HepG2 (cell line): Measurements from ENCODE around the gene NAV2. TPM values are rescaled to one million over a fixed set of nuclear protein-coding genes. Genes with fewer than 3 reads are reported as not detected.
A peak's percentile ranks its signal among the peaks of the same experiment; 100 is the strongest.

ENCODE experiments used
- ATAC-seq: fragments of 200-7000 bp; cut with Tn5 transposase; 3 replicates; pipeline ENCODE4 v1.9.1; 2020; ENCODE audit warnings: mild to moderate bottlenecking, moderate library complexity
- BruUV-seq: library from RNA; stranded (reverse); fragments of 400-500 nt; replicated peaks from 2 replicates; lab custom pipeline; 2021; lab: Mats Ljungman, UMichigan
- CTCF ChIA-PET: fragments of 300-600 bp; formaldehyde crosslinking; extraction: SDS; loops from one replicate; lab custom pipeline; 2021; ENCODE audit warnings: low total read pairs, inconsistent platforms, low intra/inter-chr PET ratio; lab: Yijun Ruan, JAX
- POLR2A ChIA-PET: fragments of 350-600 bp; sonication (Branson Sonifier 250); formaldehyde crosslinking; loops from one replicate; lab custom pipeline; 2020; ENCODE audit warnings: antibody characterized with exemption, inconsistent platforms; lab: Yijun Ruan, JAX
- DNase-seq: peaks from one replicate; pipeline ENCODE4 v3.0.0-alpha.2; 2015; ENCODE audit warnings: low spot score
- FAIRE-seq: peaks from 3 replicates; lab custom pipeline; 2011; peaks lifted over from hg19 to GRCh38; lab: Jason Lieb, UNC
- H2AFZ ChIP-seq: one replicate; pipeline ENCODE4 v1.6.1; 2011; ENCODE audit warnings: low read length, inconsistent platforms
- H3K27ac ChIP-seq: fragments of 300-600 bp; 3 replicates; pipeline ENCODE4 v1.8.0; 2011; ENCODE audit warnings: mixed run types, mild to moderate bottlenecking, mixed read lengths, low read length, inconsistent platforms; ENCODE audit not compliant: insufficient read depth; ENCODE audit errors: extremely low read length
- H3K27me3 ChIP-seq, 2 experiments: fragments of 200-600 bp in 1 of 2; 2 replicates in 1 of 2; 3 replicates in 1 of 2; pipeline versions ENCODE4 v1.6.0 to v1.8.0; 2011; ENCODE audit warnings: low read length in 2 of 2, mild to moderate bottlenecking in 2 of 2, moderate library complexity in 2 of 2, inconsistent platforms in 1 of 2; ENCODE audit not compliant: insufficient read depth in 2 of 2, control insufficient read depth in 1 of 2
- H3K36me3 ChIP-seq, 2 experiments: fragments of 200-600 bp in 1 of 2; replicated peaks in 1 of 2; 2 replicates in 1 of 2; 3 replicates in 1 of 2; pipeline versions ENCODE4 v1.5.1 to v1.8.0; 2011; ENCODE audit warnings: low read length in 2 of 2, inconsistent platforms in 1 of 2; ENCODE audit not compliant: insufficient read depth in 2 of 2, control insufficient read depth in 1 of 2
- H3K4me1 ChIP-seq: 2 replicates; pipeline ENCODE4 v1.5.1; 2012; ENCODE audit warnings: low read length, inconsistent platforms; ENCODE audit not compliant: insufficient read depth
- H3K4me2 ChIP-seq: 2 replicates; pipeline ENCODE4 v1.6.0; 2011; ENCODE audit warnings: low read depth, low read length, inconsistent platforms
- H3K4me3 ChIP-seq, 3 experiments: fragments of 200-600 bp in 1 of 3; sonication (generic), shearing (Covaris generic) in 1 of 3; replicated peaks in 1 of 3; 2 replicates each; pipeline ENCODE4 v1.5.1; 2011 to 2016; ENCODE audit warnings: low read length in 3 of 3, inconsistent platforms in 2 of 3, low read depth in 2 of 3, mild to moderate bottlenecking in 2 of 3, control low read depth in 1 of 3, mixed read lengths in 1 of 3; ENCODE audit not compliant: insufficient read depth in 1 of 3
- H3K79me2 ChIP-seq: one replicate; pipeline ENCODE4 v1.6.1; 2011; ENCODE audit warnings: low read length, inconsistent platforms; ENCODE audit not compliant: insufficient read depth
- H3K9ac ChIP-seq: 2 replicates; pipeline ENCODE4 v1.6.0; 2011; ENCODE audit warnings: mild to moderate bottlenecking, low read depth, low read length, inconsistent platforms; ENCODE audit not compliant: insufficient read depth
- H3K9me3 ChIP-seq: 2 replicates; pipeline ENCODE4 v1.5.1; 2012; ENCODE audit warnings: mild to moderate bottlenecking, low read length
- H4K20me1 ChIP-seq: 2 replicates; pipeline ENCODE4 v1.6.0; 2011; ENCODE audit warnings: inconsistent platforms, mild to moderate bottlenecking, low read length, moderate library complexity; ENCODE audit not compliant: insufficient read depth
- IRF1 ChIP-seq: sonication (generic); formaldehyde crosslinking; IDR thresholded peaks from 2 replicates; pipeline ENCODE4 v1.4.0; 2020; ENCODE audit warnings: low read depth, mild to moderate bottlenecking, missing genetic modification reagents
- JUND ChIP-seq: sonication (generic); formaldehyde crosslinking; IDR thresholded peaks from 2 replicates; pipeline ENCODE4 v1.8.0; 2022; ENCODE audit warnings: mild to moderate bottlenecking, missing genetic modification reagents
- NR2F6 ChIP-seq, 2 experiments: IDR thresholded peaks; 2 replicates each; pipeline ENCODE4 v1.6.1; 2016; ENCODE audit warnings: antibody characterized with exemption in 1 of 2, mild to moderate bottlenecking in 1 of 2
- RARA ChIP-seq: IDR thresholded peaks from 2 replicates; pipeline ENCODE4 v1.6.1; 2016; ENCODE audit warnings: missing genetic modification reagents, missing compliant biosample characterization
- RBAK ChIP-seq: sonication (generic); formaldehyde crosslinking; IDR thresholded peaks from 2 replicates; pipeline ENCODE4 v1.5.1; 2020; ENCODE audit warnings: mild to moderate bottlenecking, missing genetic modification reagents
- SATB2 ChIP-seq: sonication (generic); formaldehyde crosslinking; IDR thresholded peaks from 2 replicates; pipeline ENCODE4 v1.5.0; 2020; ENCODE audit warnings: missing genetic modification reagents
- SNRNP70 ChIP-seq: fragments of 200-400 bp; formaldehyde crosslinking; IDR thresholded peaks from 2 replicates; pipeline ENCODE4 v1.6.1; 2017; ENCODE audit warnings: mild to moderate bottlenecking, low read depth, low read length, moderate library complexity
- TEAD3 ChIP-seq: optimal IDR thresholded peaks from 2 replicates; pipeline ENCODE3; 2016; ENCODE audit warnings: borderline replicate concordance
- ZBTB21 ChIP-seq: sonication (generic); formaldehyde crosslinking; IDR thresholded peaks from 2 replicates; pipeline ENCODE4 v1.4.0; 2020; ENCODE audit warnings: missing genetic modification reagents
- ZMYM2 ChIP-seq: sonication (generic); formaldehyde crosslinking; IDR thresholded peaks from 2 replicates; pipeline ENCODE4 v1.8.0; 2022; ENCODE audit warnings: mild to moderate bottlenecking, missing genetic modification reagents
- ZMYM3 ChIP-seq: sonication (generic); formaldehyde crosslinking; IDR thresholded peaks from 2 replicates; pipeline ENCODE4 v1.5.1; 2020; ENCODE audit warnings: mild to moderate bottlenecking, missing genetic modification reagents
- ZNF746 ChIP-seq: sonication (generic); formaldehyde crosslinking; IDR thresholded peaks from 2 replicates; pipeline ENCODE4 v1.8.0; 2022; ENCODE audit warnings: mild to moderate bottlenecking, missing genetic modification reagents
- WGBS: methylation state at CpG from one replicate; pipeline ENCODE4 v1.1.6; 2017; ENCODE audit warnings: low lambda C conversion rate; 5-methylcytosine and 5-hydroxymethylcytosine counted together
- in situ Hi-C: cut with HindIII; loops from 2 replicates; pipeline ENCODE4 v1.10.0; 2017; ENCODE audit warnings: low pct_unique_long_range_greater_than_20kb; ENCODE audit not compliant: extremely low pct_ligation_motif_present
- intact Hi-C: fragments of 100-400 bp; cut with micrococcal nuclease; formaldehyde crosslinking; loops from one replicate; pipeline ENCODE4 v1.10.0; 2022; ENCODE audit not compliant: unreplicated experiment
- polyA plus RNA-seq, 8 experiments: library from polyadenylated mRNA; depleted of rRNA in 3 of 8; stranded (reverse) in 7 of 8; unstranded in 1 of 8; fragments of >200 nt; fragmentation: Illumina TruSeq in 4 of 8; extraction: Trizol in 4 of 8; gene quantifications; 2 replicates each; pipeline versions ENCODE4 v1.2.1 to v1.2.3, GENCODE V29; 2011 to 2016; ENCODE audit warnings: low read depth in 4 of 8, missing spikeins in 1 of 8, mixed read lengths in 1 of 8; ENCODE audit not compliant: insufficient read depth in 1 of 8
- total RNA-seq, 5 experiments: library from RNA; depleted of rRNA; stranded (reverse); fragments of >200 nt; fragmentation: Illumina TruSeq; extraction: Trizol; gene quantifications; 2 replicates each; pipeline ENCODE4 v1.2.3, GENCODE V29; 2016; ENCODE audit warnings: low read depth in 1 of 5
- TF ChIP-seq, protein P1 (sequence below): sonication (generic); formaldehyde crosslinking; IDR thresholded peaks from 2 replicates; pipeline ENCODE4 v1.4.0; 2020; ENCODE audit warnings: missing genetic modification reagents, mild to moderate bottlenecking, borderline replicate concordance
- TF ChIP-seq, protein P2 (sequence below): sonication (generic); formaldehyde crosslinking; IDR thresholded peaks from 2 replicates; pipeline ENCODE4 v1.5.0; 2020; ENCODE audit warnings: missing genetic modification reagents
- TF ChIP-seq, protein P3 (sequence below): sonication (generic); formaldehyde crosslinking; IDR thresholded peaks from 2 replicates; pipeline ENCODE4 v1.8.1; 2023; ENCODE audit warnings: mild to moderate bottlenecking, missing genetic modification reagents

Gene NAV2
- total and polyA plus RNA-seq, 2 of the 13 experiments (the other 11 are each of a cell fraction or from before 2014, with no cell fraction given): 9.3 to 34.6 TPM

DNA sequence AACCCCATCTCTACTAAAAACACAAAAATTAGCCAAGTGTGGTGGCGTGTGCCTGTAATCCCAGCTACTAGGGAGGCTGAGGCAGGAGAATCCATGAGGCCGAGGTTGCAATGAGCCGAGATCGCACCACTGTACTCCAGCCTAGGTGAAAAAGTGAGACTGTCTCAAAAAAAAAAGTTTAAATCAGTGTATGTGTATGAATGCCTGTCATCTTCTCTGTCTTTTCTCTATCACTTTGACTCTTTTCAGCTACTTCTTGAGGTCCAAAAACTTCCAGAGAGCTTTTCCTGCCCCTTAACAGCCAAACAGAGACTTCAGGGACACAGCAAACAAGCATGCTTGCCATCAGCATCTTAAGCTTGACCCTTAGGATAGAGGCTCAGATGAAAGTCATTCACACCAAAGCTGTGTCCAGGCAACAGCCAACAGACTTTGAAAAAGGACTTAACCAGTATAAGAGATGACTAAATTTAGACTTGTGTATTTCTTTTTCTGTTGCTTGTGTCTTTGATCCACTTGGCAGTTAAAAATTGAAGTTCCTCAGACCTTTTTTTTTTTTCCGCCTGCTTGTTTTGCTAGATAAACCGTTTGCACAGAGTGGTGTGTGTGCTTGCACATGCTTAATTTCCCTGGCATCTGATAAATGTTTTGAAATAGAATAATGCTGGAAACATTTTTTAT lies 295.7 kb downstream of the NAV2 start (continued):
- TF ChIP-seq, protein P1, sequence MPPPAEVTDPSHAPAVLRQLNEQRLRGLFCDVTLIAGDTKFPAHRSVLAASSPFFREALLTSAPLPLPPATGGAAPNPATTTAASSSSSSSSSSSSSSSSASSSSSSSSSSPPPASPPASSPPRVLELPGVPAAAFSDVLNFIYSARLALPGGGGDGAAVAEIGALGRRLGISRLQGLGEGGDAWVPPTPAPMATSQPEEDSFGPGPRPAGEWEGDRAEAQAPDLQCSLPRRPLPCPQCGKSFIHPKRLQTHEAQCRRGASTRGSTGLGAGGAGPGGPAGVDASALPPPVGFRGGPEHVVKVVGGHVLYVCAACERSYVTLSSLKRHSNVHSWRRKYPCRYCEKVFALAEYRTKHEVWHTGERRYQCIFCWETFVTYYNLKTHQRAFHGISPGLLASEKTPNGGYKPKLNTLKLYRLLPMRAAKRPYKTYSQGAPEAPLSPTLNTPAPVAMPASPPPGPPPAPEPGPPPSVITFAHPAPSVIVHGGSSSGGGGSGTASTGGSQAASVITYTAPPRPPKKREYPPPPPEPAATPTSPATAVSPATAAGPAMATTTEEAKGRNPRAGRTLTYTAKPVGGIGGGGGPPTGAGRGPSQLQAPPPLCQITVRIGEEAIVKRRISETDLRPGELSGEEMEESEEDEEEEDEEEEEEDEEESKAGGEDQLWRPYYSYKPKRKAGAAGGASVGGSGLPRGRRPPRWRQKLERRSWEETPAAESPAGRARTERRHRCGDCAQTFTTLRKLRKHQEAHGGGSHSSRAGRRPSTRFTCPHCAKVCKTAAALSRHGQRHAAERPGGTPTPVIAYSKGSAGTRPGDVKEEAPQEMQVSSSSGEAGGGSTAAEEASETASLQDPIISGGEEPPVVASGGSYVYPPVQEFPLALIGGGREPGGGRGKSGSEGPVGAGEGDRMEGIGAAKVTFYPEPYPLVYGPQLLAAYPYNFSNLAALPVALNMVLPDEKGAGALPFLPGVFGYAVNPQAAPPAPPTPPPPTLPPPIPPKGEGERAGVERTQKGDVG: no peak
- TF ChIP-seq JUND (CRISPR knock-in tag): no peak
- no peak for TF ChIP-seq ZMYM3 (CRISPR knock-in tag)
- TF ChIP-seq ZNF746 (CRISPR knock-in tag): no peak
- no peak for TF ChIP-seq ZMYM2
- no peak for TF ChIP-seq ZBTB21 (CRISPR knock-in tag)
- no peak for TF ChIP-seq SATB2 (CRISPR knock-in tag)

GRCh38 chr11:20008871-20009644 lies 296.4 kb downstream of the NAV2 start:
- Histone ChIP-seq H3K27ac (peak overlapping the region; percentile 28), H3K27me3 (no peaks in the 10 kb centered on the region), H3K4me1 (peaks cover 88% of the 10 kb centered on the region), H3K4me3 (no peak overlapping the region), H3K4me2 (no peak overlapping the region), H4K20me1 (no peaks in the 10 kb centered on the region), H3K9ac (no peak overlapping the region), H3K36me3 (no peaks in the 10 kb centered on the region; a peak in 1 of 5 replicates), H3K79me2 (peaks cover 33% of the 10 kb centered on the region), H3K9me3 (no peaks in the 10 kb centered on the region), H2AFZ (no peak overlapping the region)
- FAIRE-seq (peak; percentile 82), ATAC-seq (no peak), DNase-seq (peak; percentile 56)
- 68% methylated on average over 10 of the region's 10 CpGs for WGBS
- in situ Hi-C loops (no loop called here), intact Hi-C loops (no loop called here)
- ChIA-PET CTCF (no interaction called here), POLR2A (interaction anchor here (0.7 to 2.3 kb wide), 5 partner anchors 9 to 30 kb away, joined by 3 to 10 read pairs (median 5); no protein-coding TSS in a partner anchor)
- BruUV-seq: no TSS peak
- no peak for TF ChIP-seq ZMYM3 (CRISPR knock-in tag)
- TF ChIP-seq, protein P2, sequence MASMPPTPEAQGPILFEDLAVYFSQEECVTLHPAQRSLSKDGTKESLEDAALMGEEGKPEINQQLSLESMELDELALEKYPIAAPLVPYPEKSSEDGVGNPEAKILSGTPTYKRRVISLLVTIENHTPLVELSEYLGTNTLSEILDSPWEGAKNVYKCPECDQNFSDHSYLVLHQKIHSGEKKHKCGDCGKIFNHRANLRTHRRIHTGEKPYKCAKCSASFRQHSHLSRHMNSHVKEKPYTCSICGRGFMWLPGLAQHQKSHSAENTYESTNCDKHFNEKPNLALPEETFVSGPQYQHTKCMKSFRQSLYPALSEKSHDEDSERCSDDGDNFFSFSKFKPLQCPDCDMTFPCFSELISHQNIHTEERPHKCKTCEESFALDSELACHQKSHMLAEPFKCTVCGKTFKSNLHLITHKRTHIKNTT (CRISPR knock-in tag): no peak
- peak; percentile 46; the same call in 1 of the 2 replicates for TF ChIP-seq RARA (CRISPR knock-in tag)
- TF ChIP-seq SNRNP70: no peak
- 0 out of 2 replicates have a peak, but pooled peaks have one; percentile 35 for TF ChIP-seq NR2F6 (IDR thresholded peaks at IDR 0.05)
- TF ChIP-seq NR2F6 (CRISPR knock-in tag; IDR thresholded peaks at IDR 0.05): peak; percentile 77
- TF ChIP-seq, protein P3, sequence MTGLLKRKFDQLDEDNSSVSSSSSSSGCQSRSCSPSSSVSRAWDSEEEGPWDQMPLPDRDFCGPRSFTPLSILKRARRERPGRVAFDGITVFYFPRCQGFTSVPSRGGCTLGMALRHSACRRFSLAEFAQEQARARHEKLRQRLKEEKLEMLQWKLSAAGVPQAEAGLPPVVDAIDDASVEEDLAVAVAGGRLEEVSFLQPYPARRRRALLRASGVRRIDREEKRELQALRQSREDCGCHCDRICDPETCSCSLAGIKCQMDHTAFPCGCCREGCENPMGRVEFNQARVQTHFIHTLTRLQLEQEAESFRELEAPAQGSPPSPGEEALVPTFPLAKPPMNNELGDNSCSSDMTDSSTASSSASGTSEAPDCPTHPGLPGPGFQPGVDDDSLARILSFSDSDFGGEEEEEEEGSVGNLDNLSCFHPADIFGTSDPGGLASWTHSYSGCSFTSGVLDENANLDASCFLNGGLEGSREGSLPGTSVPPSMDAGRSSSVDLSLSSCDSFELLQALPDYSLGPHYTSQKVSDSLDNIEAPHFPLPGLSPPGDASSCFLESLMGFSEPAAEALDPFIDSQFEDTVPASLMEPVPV (CRISPR knock-in tag): no peak
- TF ChIP-seq IRF1 (CRISPR knock-in tag): no peak
- peak; percentile 91 for TF ChIP-seq RBAK (CRISPR knock-in tag)
- TF ChIP-seq TEAD3 (CRISPR knock-in tag): peak; percentile 68
